ENCODE data around the gene GOLIM4.

GRCh38 chr3:168121184-168122017 is 25.7 kb upstream of the GOLIM4 start:
- TF ChIP-seq CTCF (IDR thresholded peaks at IDR 0.05) (no peak), EP300 (IDR thresholded peaks at IDR 0.05) (no peak), POLR2A (IDR thresholded peaks at IDR 0.05) (no peak)
